SKM-1 (cell line): ENCODE results near the gene CASP10.
A peak's percentile ranks its signal among the peaks of the same experiment; 100 is the strongest.
"Not testable (repeated sequence)": the region's sequence is repeated elsewhere in the genome, so short reads cannot be mapped to it uniquely, and the experiment has no call there.

Experiments used
- DNase-seq: peaks from one replicate; lab custom pipeline; 2025; ENCODE audit not compliant: unreplicated experiment; lab: John Stamatoyannopoulos, UW

The CASP10 gene, protein sequence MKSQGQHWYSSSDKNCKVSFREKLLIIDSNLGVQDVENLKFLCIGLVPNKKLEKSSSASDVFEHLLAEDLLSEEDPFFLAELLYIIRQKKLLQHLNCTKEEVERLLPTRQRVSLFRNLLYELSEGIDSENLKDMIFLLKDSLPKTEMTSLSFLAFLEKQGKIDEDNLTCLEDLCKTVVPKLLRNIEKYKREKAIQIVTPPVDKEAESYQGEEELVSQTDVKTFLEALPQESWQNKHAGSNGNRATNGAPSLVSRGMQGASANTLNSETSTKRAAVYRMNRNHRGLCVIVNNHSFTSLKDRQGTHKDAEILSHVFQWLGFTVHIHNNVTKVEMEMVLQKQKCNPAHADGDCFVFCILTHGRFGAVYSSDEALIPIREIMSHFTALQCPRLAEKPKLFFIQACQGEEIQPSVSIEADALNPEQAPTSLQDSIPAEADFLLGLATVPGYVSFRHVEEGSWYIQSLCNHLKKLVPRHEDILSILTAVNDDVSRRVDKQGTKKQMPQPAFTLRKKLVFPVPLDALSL

DNA sequence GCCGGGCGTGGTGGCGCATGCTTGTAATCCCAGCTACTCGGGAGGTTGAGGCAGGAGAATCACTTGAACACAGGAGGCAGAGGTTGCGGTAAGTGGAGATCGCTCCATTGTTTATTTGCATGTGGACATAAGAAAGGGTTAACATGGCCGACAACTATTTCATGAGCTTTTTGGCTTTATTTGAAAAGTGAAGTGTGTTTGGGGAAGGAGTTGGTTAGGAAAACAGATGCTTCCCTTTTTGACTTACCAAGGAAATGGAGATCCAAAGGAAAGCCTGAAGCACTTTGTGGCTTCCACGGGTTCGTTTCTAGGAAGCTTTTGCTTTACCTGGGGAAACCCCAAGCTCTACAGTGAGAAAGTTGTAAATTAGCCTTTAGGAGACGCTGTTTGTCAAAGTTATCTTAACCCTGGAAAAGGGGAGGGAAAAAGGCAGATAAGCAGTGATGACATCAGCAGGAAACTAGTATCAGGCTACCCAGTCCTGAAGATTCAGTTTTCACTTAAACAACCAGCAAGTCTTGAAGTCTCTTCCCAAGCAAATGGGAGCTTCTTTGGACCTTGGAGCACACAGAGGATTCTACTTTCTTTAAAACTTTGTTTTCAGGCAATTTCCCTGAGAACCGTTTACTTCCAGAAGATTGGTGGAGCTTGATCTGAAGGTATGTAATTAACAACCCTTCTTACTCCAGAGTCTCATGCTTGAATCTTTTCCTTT is at the start of gene CASP10:
Gene CASP10 (plus strand): TSS at position 492 of the 715 bp plus-strand sequence. CDS start 2,637 bp downstream, outside the sequence.
- DNase-seq = peak; percentile 58

DNA sequence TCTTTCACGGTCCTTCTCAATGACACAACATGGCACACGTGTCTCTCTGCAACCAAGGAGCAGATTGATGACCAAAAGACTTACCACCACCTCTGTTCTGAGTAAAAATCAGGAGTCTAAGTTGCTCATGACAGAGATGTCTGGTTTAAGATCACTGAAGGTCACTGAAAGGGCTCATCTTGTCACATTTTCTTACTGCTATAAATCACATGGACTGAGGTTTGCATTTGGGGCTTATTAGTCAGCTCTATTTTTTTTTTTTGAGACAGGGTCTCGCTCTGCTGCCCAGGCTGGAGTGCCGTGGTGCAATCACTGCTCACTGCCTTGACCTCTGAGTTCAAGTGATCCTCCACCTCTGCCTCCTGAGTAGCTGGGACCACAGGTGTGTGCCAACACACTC is 47.6 kb upstream of the CASP10 start:
- DNase-seq = no peak

GRCh38 chr2:201136889-201137321 is 46.0 kb upstream of the CASP10 start:
- DNase-seq = no peak

- no peak for DNase-seq
These were observed 45.2 kb upstream of the CASP10 start for GRCh38 chr2:201137505-201138400.

DNA sequence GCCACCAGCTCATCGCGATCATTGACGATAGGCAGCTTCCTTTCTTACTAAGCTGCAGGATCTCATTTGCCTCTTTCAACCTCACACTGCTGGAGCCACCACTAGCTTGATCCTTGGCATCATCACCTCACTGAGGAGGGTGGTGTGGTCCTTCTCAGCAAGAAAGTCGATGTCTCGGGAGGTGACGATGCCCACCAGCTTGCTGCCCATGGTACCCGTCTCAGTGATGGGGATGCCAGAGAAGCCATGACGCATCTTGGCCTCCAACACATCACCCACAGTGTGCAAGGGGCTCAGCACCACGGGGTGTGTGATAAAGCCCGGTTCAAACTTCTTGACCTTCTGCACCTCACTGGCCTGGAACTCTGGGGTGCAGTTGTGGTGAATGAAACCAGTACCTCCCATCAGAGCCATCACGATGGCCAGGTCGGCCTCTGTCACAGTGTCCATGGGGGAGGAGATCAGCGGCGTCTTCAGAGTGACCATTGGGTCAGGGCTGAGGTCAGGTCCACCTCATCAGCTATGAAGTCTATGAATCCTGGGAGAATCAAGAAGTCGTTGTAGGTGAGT is 44.5 kb upstream of the CASP10 start:
- DNase-seq = no peak

GRCh38 chr2:201138986-201139781 is 43.8 kb upstream of the CASP10 start:
- DNase-seq = not testable (repeated sequence)

GRCh38 chr2:201139836-201140604 is 42.9 kb upstream of the CASP10 start:
- no peak for DNase-seq

DNA sequence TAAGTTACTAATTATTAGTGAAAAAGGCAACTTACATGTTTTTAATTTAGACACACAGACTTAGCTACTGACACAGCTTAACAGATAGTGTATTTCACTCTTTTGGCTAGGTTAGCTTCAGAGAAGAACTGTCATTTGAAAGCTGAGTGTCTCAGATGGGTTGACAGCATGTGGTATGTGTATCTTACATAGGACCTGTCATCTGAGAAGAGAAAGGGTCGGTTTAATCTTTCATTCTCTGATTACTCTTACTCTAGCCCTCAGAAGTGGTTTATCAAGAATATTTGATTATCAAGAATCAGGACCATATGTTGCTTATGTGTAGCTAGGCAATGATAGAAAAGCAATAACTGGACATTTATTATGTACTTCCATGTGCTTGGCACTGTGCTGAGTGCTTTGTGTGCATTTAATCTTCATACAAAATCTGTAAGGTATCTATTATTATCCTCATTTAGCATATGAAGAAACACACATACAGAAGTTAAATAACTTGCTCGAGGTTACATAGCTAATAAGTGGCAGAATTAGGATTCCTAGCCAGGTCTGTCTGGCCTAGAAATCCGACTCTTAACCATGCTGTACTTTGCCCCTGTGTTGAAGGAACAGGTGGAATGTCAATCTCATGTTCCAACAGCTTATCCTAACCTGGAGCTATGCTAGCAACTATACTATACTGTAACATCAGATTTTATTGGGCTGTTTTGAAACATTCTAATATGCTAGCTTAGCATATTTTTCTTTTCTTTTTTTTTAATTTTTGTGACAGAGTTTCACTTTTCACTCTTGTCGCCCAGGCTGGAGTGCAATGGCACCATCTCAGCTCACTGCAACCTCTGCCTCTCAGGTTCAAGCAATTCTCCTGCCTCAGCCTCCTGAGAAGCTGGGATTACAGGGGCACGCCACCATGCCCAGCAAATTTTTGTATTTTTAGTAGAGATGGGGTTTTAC is 38.6 kb upstream of the CASP10 start:
- DNase-seq = no peak

DNA sequence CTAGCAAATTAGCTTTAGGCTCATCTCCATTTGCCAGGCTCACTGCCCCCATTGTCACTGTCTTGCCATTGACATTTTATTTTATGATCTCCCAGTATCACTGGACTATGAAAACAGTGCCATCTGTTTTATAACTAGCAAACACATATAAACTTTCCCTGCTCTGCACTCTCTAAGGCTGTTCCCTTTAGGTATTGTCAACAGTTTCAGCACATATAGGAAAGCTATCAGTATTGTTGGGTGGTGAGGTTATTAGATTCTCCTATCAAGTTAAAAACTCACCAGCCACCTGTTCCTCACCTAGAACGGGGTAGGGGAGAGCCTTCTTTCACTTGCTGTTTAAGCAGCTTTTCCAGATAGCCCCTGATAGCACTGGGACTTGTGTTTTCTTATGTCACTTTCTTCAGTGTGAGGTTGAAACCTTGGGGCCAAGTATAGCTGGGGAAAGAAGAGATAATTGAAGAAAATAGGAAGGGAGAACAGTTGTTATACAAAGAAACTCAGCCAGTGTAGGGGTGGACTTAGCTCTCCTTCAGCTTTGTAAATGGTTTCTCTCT is 34.4 kb upstream of the CASP10 start:
- DNase-seq = no peak

- no peak for DNase-seq
These were observed 33.7 kb upstream of the CASP10 start for GRCh38 chr2:201149064-201149820.

DNA sequence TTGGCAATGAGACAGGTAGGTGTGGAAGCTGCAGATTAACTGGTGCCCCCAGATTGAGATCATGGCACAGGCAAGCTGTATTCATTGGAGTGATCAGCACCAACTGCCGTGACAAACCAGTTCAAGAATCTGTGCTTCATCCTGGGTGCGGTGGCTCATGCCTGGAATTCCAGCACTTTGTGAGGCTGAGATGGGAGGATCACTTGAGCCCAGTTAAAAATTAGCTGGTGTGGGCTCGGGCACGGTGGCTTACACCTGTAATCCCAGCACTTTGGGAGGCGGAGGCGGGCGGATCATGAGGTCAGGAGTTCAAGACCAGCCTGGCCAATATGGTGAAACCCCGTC is 33.1 kb upstream of the CASP10 start:
- DNase-seq = not testable (repeated sequence)

DNA sequence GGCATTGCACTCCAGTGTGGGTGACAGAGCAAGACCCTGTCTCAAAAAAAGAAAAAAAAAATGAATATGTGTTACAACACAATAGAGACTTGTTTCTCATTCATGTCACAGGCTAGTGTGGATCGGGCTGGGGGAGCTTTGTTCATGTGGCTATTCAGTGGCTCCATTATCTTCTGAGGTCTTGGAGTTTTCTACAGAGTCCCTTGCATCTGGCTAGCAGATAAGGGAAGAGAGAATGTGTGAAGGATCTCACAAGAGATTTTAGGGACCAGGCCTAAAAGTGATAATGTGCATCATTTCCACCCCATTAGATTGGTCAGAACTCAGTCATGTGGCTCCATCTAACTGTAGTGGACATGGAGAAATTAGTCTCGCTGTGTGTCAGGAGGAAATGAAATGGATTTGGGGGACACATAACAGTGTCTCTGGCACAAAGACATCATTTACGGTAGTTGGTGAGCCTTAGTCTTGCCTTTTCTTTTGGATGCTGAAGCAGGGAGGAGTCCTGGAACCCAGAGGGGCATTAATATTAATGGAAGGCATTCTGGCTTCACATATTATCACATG is 32.4 kb upstream of the CASP10 start:
- DNase-seq = no peak

GRCh38 chr2:201151127-201151981 is 31.6 kb upstream of the CASP10 start:
- peak; percentile 87 for DNase-seq

- no peak for DNase-seq
These were observed 30.4 kb upstream of the CASP10 start for GRCh38 chr2:201152517-201152916.

DNA sequence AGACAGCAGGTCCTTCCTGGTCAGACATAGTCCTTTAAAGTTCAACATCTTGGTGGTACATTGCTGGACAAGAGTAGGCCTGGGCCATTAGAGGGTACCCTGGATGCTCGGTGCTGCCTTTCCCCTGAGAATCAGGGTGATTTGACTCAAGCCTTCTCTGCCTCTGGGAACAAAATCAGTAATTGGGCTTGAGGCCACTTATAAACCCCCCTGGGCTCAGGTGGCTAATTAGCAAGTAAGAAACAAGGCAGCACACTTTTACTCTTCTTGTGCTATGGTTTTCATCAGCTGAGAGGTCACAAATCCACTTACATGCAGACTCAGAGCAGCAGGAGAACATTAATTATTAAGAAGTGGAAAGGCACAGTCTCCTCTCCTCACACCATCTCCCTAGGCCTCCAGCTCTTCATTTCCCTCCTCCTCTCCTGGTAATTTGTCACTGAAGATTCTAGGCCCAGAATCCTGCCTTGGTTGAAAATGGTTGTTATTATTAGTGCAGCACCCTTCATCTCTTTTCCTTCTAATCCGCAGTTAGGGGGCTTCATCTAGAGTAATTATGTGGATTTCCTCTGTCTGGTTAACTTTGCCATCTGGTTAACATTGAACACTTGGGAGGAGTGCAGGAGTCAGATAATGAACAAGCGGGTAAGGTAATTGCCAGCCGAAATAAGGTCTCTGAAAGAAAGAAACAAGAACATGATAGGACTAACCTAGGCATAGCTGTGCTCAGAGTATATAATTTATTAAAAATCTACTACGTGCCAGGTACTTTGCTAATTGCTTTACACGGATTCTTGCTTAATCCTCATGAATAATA is 29.7 kb upstream of the CASP10 start:
- no peak for DNase-seq
